DND-41 (cell line): Measurements from ENCODE around the gene SLC11A1.

Experiments used
- CTCF ChIP-seq: IDR thresholded peaks from 2 replicates; pipeline ENCODE4 v1.5.1; 2012; ENCODE audit warnings: borderline replicate concordance, low read length, moderate library complexity, mild to moderate bottlenecking; ENCODE audit not compliant: poor library complexity, severe bottlenecking; ENCODE audit errors: extremely low read depth
- EZH2 ChIP-seq: IDR thresholded peaks from 3 replicates; pipeline ENCODE4 v1.6.1; 2012; ENCODE audit warnings: borderline replicate concordance, low read depth, mild to moderate bottlenecking, moderate library complexity, low read length, inconsistent platforms; ENCODE audit not compliant: severe bottlenecking

DNA sequence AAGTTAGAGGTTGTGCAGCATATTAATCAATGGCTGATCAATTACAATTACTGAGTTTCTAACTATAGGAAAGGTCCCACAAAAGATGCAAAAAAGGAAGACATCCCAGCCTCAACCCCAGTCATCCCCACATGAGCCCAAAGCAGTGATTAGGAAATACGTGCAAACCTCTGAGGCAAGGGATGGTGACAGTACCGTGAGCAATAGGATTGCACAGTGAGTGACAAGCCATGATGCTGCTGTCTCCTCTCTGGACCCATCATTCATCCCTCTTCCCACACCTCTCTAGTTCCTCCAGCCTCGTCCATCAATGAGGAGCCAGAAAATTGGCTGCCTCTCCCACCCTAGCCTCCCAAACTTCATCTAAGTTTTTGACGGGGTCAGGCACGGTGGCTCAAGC is 4.0 kb upstream of the SLC11A1 start:
- no peak for TF ChIP-seq EZH2
- no peak for TF ChIP-seq CTCF
